WTC11 (cell line): ENCODE measurements around the gene PPP3CA. TPM values are rescaled to one million over a fixed set of nuclear protein-coding genes. Genes with fewer than 3 reads are reported as not detected.
A peak's percentile ranks its signal among the peaks of the same experiment; 100 is the strongest.

Experiments
- ATAC-seq: fragments of 200-7000 bp; cut with Tn5 transposase; 2 replicates; pipeline ENCODE4 v1.10.0; 2021; ENCODE audit warnings: mild to moderate bottlenecking, moderate library complexity
- CTCF ChIA-PET: fragments of 300-600 bp; sonication (Branson Sonifier 250); formaldehyde crosslinking; loops from one replicate; lab custom pipeline; 2021; ENCODE audit warnings: antibody characterized with exemption; lab: Charles Lee
- POLR2A ChIA-PET: fragments of 350-600 bp; sonication (Branson Sonifier 250); formaldehyde crosslinking; loops from one replicate; lab custom pipeline; 2021; ENCODE audit warnings: antibody characterized with exemption; lab: Charles Lee
- DNase-seq: peaks from one replicate; pipeline ENCODE4 v3.0.0; 2021; ENCODE audit warnings: low spot score
- H3K27ac Mint-ChIP-seq: 2 replicates; pipeline ENCODE4 v1.8.0; 2021; ENCODE audit warnings: mixed read lengths
- H3K27me3 Mint-ChIP-seq: 2 replicates; pipeline ENCODE4 v1.8.0; 2021; ENCODE audit warnings: low read depth, mild to moderate bottlenecking, moderate library complexity, mixed read lengths
- H3K36me3 Mint-ChIP-seq: 2 replicates; pipeline ENCODE4 v1.8.0; 2021; ENCODE audit warnings: mixed read lengths
- H3K4me1 Mint-ChIP-seq: 2 replicates; pipeline ENCODE4 v1.8.0; 2022; ENCODE audit warnings: mixed read lengths
- H3K4me3 Mint-ChIP-seq: 2 replicates; pipeline ENCODE4 v1.8.0; 2021; ENCODE audit warnings: mild to moderate bottlenecking, moderate library complexity, mixed read lengths
- H3K9me3 Mint-ChIP-seq: 2 replicates; pipeline ENCODE4 v1.8.0; 2021; ENCODE audit warnings: mixed read lengths
- CREB1 ChIP-seq: sonication (generic); formaldehyde crosslinking; IDR thresholded peaks from 2 replicates; pipeline ENCODE4 v1.8.0; 2023; ENCODE audit warnings: mild to moderate bottlenecking, missing genetic modification reagents
- E2F5 ChIP-seq: sonication (generic); formaldehyde crosslinking; IDR thresholded peaks from 2 replicates; pipeline ENCODE4 v1.8.1; 2022; ENCODE audit warnings: mild to moderate bottlenecking, moderate library complexity, missing genetic modification reagents
- ETV6 ChIP-seq: sonication (generic); formaldehyde crosslinking; IDR thresholded peaks from 2 replicates; pipeline ENCODE4 v1.8.1; 2022; ENCODE audit warnings: mild to moderate bottlenecking, missing genetic modification reagents
- FOXK1 ChIP-seq: sonication (generic); formaldehyde crosslinking; IDR thresholded peaks from 2 replicates; pipeline ENCODE4 v1.8.0; 2022; ENCODE audit warnings: mild to moderate bottlenecking, moderate library complexity, missing genetic modification reagents
- FOXP4 ChIP-seq: sonication (generic); formaldehyde crosslinking; IDR thresholded peaks from 2 replicates; pipeline ENCODE4 v1.8.0; 2022; ENCODE audit warnings: mild to moderate bottlenecking, missing genetic modification reagents
- GRHL2 ChIP-seq: fragments of 250-450 bp; sonication (Bioruptor Pico); IDR thresholded peaks from 2 replicates; pipeline ENCODE4 v1.8.0; 2022; ENCODE audit warnings: mild to moderate bottlenecking, moderate library complexity; ENCODE audit not compliant: insufficient replicate concordance, severe bottlenecking
- HMGA2 ChIP-seq: fragments of 250-450 bp; sonication (Bioruptor Pico); IDR thresholded peaks from 2 replicates; pipeline ENCODE4 v1.4.0; 2021; ENCODE audit warnings: mild to moderate bottlenecking, moderate library complexity
- HMGXB4 ChIP-seq: sonication (generic); formaldehyde crosslinking; IDR thresholded peaks from 2 replicates; pipeline ENCODE4 v1.8.1; 2023; ENCODE audit warnings: mild to moderate bottlenecking, moderate library complexity, missing genetic modification reagents
- KAT7 ChIP-seq: sonication (generic); formaldehyde crosslinking; IDR thresholded peaks from 2 replicates; pipeline ENCODE4 v1.8.1; 2023; ENCODE audit warnings: missing genetic modification reagents, mild to moderate bottlenecking, borderline replicate concordance
- MAX ChIP-seq: sonication (generic); formaldehyde crosslinking; IDR thresholded peaks from 2 replicates; pipeline ENCODE4 v1.8.0; 2022; ENCODE audit warnings: mild to moderate bottlenecking, missing genetic modification reagents
- MYBL2 ChIP-seq: sonication (generic); formaldehyde crosslinking; IDR thresholded peaks from 2 replicates; pipeline ENCODE4 v1.8.1; 2023; ENCODE audit warnings: mild to moderate bottlenecking, moderate library complexity, missing genetic modification reagents
- NFE2L1 ChIP-seq: sonication (generic); formaldehyde crosslinking; IDR thresholded peaks from 2 replicates; pipeline ENCODE4 v1.8.1; 2023; ENCODE audit warnings: missing genetic modification reagents
- NR2C2 ChIP-seq: sonication (generic); formaldehyde crosslinking; IDR thresholded peaks from 2 replicates; pipeline ENCODE4 v1.8.0; 2022; ENCODE audit warnings: mild to moderate bottlenecking, missing genetic modification reagents
- TP53 ChIP-seq: sonication (generic); formaldehyde crosslinking; IDR thresholded peaks from 2 replicates; pipeline ENCODE4 v1.8.1; 2023; ENCODE audit warnings: mild to moderate bottlenecking, missing genetic modification reagents
- USF2 ChIP-seq: sonication (generic); formaldehyde crosslinking; IDR thresholded peaks from 2 replicates; pipeline ENCODE4 v1.8.1; 2023; ENCODE audit warnings: mild to moderate bottlenecking, missing genetic modification reagents, moderate library complexity
- ZBTB21 ChIP-seq: sonication (generic); formaldehyde crosslinking; IDR thresholded peaks from 2 replicates; pipeline ENCODE4 v1.8.1; 2023; ENCODE audit warnings: mild to moderate bottlenecking, missing genetic modification reagents, borderline replicate concordance
- ZMAT4 ChIP-seq: fragments of 250-450 bp; sonication (Bioruptor Pico); IDR thresholded peaks from 2 replicates; pipeline ENCODE4 v1.9.0; 2021; ENCODE audit warnings: mild to moderate bottlenecking
- ZNF232 ChIP-seq: sonication (generic); formaldehyde crosslinking; IDR thresholded peaks from 2 replicates; pipeline ENCODE4 v1.8.0; 2022; ENCODE audit warnings: mild to moderate bottlenecking, missing genetic modification reagents
- ZNF281 ChIP-seq: sonication (generic); formaldehyde crosslinking; IDR thresholded peaks from 2 replicates; pipeline ENCODE4 v1.8.0; 2023; ENCODE audit warnings: mild to moderate bottlenecking, missing genetic modification reagents
- ZNF416 ChIP-seq: fragments of 250-450 bp; sonication (Bioruptor Pico); IDR thresholded peaks from 2 replicates; pipeline ENCODE4 v1.9.0; 2021; ENCODE audit warnings: mild to moderate bottlenecking, inconsistent platforms
- ZNF423 ChIP-seq: fragments of 250-450 bp; sonication (Bioruptor Pico); IDR thresholded peaks from 2 replicates; pipeline ENCODE4 v2.1.2; 2022; ENCODE audit warnings: mild to moderate bottlenecking, moderate library complexity
- ZNF671 ChIP-seq: fragments of 250-450 bp; sonication (Bioruptor Pico); IDR thresholded peaks from 2 replicates; pipeline ENCODE4 v1.8.0; 2021; ENCODE audit warnings: mild to moderate bottlenecking
- total RNA-seq: library from RNA; stranded (reverse); gene quantifications from 3 replicates; pipeline ENCODE4 v1.2.3, GENCODE V29; 2021

The PPP3CA gene
- total RNA-seq, 1 experiment from 2014 or later = 41.6 TPM

GRCh38 chr4:101321481-101322042 lies 25.8 kb downstream of the PPP3CA start:
- ATAC-seq = no peak
- Mint-ChIP-seq H3K4me3 (no peak overlapping the region), H3K9me3 (no peaks in the 10 kb centered on the region), H3K27ac (peak overlapping the region; percentile 9; the same call in 1 of the 2 replicates), H3K36me3 (no peaks in the 10 kb centered on the region), H3K4me1 (peaks cover 49% of the 10 kb centered on the region), H3K27me3 (no peaks in the 10 kb centered on the region)
- DNase-seq = no peak
- ChIA-PET CTCF (interaction anchor here (0.7 kb wide), 1 partner anchor 180 kb away, joined by 4 read pairs; no protein-coding TSS in a partner anchor), POLR2A (no interaction called here)
- TF ChIP-seq GRHL2 (CRISPR knock-in tag) (no peak), ZNF232 (CRISPR knock-in tag) (no peak), TP53 (CRISPR knock-in tag) (no peak), ZNF416 (CRISPR knock-in tag) (no peak), ZMAT4 (no peak), E2F5 (no peak), ZNF281 (CRISPR knock-in tag) (no peak), ZBTB21 (CRISPR knock-in tag) (no peak), USF2 (CRISPR knock-in tag) (no peak), MAX (CRISPR knock-in tag) (no peak), ZNF671 (CRISPR knock-in tag) (no peak), FOXK1 (CRISPR knock-in tag) (no peak), HMGA2 (CRISPR knock-in tag) (no peak), NR2C2 (CRISPR knock-in tag) (no peak), FOXP4 (CRISPR knock-in tag) (no peak)

GRCh38 chr4:101315786-101316185 lies 31.5 kb downstream of the PPP3CA start:
- H3K4me1 Mint-ChIP-seq = peaks cover 11% of the 10 kb centered on the region; the same call in 1 of the 2 replicates
- no peak overlapping the region for H3K27ac Mint-ChIP-seq
- TF ChIP-seq ZNF423 (CRISPR knock-in tag) (no peak), ETV6 (no peak), KAT7 (CRISPR knock-in tag) (no peak), MYBL2 (CRISPR knock-in tag) (no peak), NFE2L1 (CRISPR knock-in tag) (no peak), NR2C2 (CRISPR knock-in tag) (no peak), CREB1 (CRISPR knock-in tag) (no peak), HMGXB4 (no peak)
- peaks cover 12% of the 10 kb centered on the region for H3K36me3 Mint-ChIP-seq
- ATAC-seq (no peak), DNase-seq (no peak)
- ChIA-PET CTCF (no interaction called here), POLR2A (no interaction called here)
- H3K27me3 Mint-ChIP-seq = no peaks in the 10 kb centered on the region
- H3K4me3 Mint-ChIP-seq = no peak overlapping the region
- H3K9me3 Mint-ChIP-seq = peaks cover 13% of the 10 kb centered on the region
